ENCODE results near the gene LYZL6.

GRCh38 chr17:35936063-35936462 is 7.5 kb downstream of the LYZL6 start:
- no peak for TF ChIP-seq POLR2A (IDR thresholded peaks at IDR 0.05)
- TF ChIP-seq CTCF (IDR thresholded peaks at IDR 0.05): no peak
